WERI-Rb-1 (cell line): ENCODE results near the gene RBFOX1.

Experiments used
- DNase-seq: peaks from one replicate; pipeline ENCODE4 v3.0.0-alpha.2; 2020
- H3K27ac ChIP-seq: fragments of 250-450 bp; sonication (Bioruptor Pico); 2 replicates; pipeline ENCODE4 v1.5.1; 2020; ENCODE audit warnings: mild to moderate bottlenecking, moderate library complexity
- H3K27me3 ChIP-seq: fragments of 250-450 bp; sonication (Bioruptor Pico); 2 replicates; pipeline ENCODE4 v1.5.1; 2021; ENCODE audit warnings: mild to moderate bottlenecking, low read depth, moderate library complexity; ENCODE audit not compliant: insufficient read depth, severe bottlenecking
- H3K36me3 ChIP-seq: fragments of 250-450 bp; sonication (Bioruptor Pico); 2 replicates; pipeline ENCODE4 v1.5.1; 2020; ENCODE audit warnings: mild to moderate bottlenecking, moderate library complexity
- H3K4me3 ChIP-seq: 2 replicates; pipeline ENCODE4 v1.5.1; 2011; ENCODE audit warnings: low read depth, mild to moderate bottlenecking, control low read depth, low read length
- H3K9me3 ChIP-seq: fragments of 250-450 bp; sonication (Bioruptor Pico); 2 replicates; pipeline ENCODE4 v1.5.1; 2021; ENCODE audit warnings: mild to moderate bottlenecking, moderate library complexity; ENCODE audit not compliant: severe bottlenecking
- CTCF ChIP-seq: IDR thresholded peaks from 2 replicates; pipeline ENCODE4 v1.5.1; 2011; ENCODE audit warnings: low read depth, mild to moderate bottlenecking, control low read depth, inconsistent platforms, low read length

The RBFOX1 gene

GRCh38 chr16:7755347-7755882 is 422.8 kb downstream of the RBFOX1 start:
- H3K4me3 ChIP-seq = no peak overlapping the region
- no peak for TF ChIP-seq CTCF
- H3K27ac ChIP-seq = no peak overlapping the region
- H3K27me3 ChIP-seq = no peaks in the 10 kb centered on the region
- no peaks in the 10 kb centered on the region for H3K36me3 ChIP-seq
- no peak for DNase-seq
- H3K9me3 ChIP-seq = no peaks in the 10 kb centered on the region
